ENCODE data around the gene PROSER2.

Gene PROSER2

GRCh38 chr10:11804336-11804735, 18.8 kb upstream of the PROSER2 start:
- DNase-seq: no peak

GRCh38 chr10:11805792-11806191, 17.4 kb upstream of the PROSER2 start:
- no peak for DNase-seq

- DNase-seq: no peak
Observed at GRCh38 chr10:11806706-11807105, 16.4 kb upstream of the PROSER2 start.

- no peak for DNase-seq
Observed at GRCh38 chr10:11808808-11809207, 14.3 kb upstream of the PROSER2 start.

GRCh38 chr10:11810313-11810766, 12.8 kb upstream of the PROSER2 start:
- no peak for DNase-seq

- no peak for DNase-seq
Observed at GRCh38 chr10:11810973-11811372, 12.2 kb upstream of the PROSER2 start.

DNA sequence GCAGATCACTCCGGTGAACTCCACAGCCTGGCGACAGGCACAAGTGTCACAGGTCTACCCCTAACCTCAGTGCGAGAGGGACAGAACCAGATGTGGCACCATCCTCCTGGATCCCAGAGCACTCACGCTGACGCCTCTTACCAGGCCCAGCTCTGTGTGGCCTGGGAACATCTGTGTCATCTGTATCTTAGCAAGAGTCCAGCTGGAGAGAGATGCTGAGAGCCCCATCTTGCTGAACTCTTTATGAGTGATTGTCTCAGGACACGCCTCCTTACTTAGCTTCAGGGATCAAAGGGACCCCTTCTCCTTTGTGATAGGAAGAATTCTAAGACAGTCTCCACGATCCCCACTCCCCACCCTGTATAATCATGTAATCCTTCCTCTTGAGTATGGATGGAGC, 10.0 kb upstream of the PROSER2 start:
- DNase-seq: no peak

DNA sequence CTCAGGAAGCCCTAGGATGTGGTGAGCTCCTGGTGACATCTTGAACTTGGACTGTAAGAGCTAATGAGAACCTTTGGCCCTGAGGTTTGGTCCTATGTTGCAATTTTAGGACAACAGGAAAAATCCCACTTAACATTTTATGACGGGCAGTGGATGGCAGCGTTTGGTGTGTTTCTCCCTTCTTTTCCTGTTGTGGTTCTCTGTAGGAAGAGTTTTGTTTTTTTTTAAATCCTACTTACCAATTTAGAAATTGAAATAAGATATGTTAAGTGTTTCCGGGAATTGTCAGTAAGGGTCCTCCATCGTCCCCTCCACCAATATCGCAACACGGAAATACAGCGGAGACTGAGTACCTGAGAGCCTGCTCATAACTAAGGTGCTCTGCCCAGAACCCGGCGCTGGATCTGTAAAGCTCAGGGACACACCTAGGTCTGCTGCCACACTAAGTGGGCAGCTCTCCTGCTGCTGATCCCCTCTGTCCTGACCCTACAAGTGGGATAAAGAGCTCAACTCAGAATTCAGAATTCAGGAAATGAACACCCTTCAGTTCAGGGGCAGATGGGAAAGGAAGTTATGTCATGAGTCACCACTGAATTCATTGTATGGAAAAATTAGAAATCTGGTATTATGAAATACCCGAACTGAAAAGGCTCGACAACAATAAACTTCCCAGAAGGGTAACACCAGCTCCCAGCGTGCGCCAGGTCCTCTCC, 9.1 kb upstream of the PROSER2 start:
- DNase-seq: no peak

DNA sequence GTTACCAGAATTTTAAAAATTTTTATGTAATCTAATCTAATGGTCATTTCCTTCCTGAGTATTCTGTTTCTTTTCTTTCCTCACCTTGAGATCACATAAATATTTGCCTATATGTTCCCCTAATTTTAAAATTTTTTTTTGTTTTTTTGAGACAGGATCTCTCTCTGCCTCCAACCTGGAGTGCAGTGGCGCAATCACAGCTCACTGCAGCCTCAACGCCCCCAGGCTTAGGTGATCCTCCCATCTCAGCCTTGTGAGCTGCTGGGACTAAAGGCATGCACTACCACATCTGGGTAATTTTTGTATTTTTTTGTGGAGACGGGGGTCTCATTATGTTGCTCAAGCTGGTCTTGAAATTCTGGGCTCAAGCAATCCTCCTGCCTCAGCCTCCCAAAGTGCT, 4.1 kb upstream of the PROSER2 start:
- no peak for DNase-seq

- DNase-seq: no peak
Observed at GRCh38 chr10:11822026-11822756, 965 bp upstream of the PROSER2 start.

DNA sequence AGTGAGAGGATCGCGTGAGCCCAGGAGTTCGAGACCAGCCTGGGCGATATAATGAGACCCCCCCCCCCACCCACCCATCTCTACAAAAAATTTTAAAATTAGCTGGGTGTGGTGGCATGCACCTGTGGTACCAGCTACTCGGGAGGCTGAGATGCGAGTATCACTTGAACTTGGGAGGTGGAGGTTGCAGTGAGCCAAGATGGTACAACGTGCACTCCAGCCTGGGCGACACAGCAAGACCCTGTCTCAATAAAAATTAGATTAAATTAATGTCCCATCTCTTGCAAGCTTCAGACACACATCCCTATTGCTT, 391 bp upstream of the PROSER2 start:
- DNase-seq: no peak

DNA sequence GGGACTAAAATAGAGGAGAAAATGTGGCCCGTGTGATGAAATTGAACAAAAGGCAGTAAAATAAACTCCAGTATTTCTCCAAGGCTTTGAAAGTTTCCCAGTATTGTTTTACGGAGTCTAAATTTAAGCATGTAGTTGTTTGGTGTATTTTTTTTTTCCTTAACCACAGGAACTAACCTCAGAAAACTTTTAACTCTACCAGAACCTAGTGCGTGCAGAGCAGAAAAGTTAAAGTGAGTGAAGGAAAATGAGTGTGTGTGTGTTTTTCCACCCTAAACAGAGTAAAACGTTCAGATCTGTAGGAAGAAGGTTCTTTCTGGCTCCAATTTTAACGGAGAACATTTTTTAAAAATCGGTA, 812 bp downstream of the PROSER2 start:
- no peak for DNase-seq

DNA sequence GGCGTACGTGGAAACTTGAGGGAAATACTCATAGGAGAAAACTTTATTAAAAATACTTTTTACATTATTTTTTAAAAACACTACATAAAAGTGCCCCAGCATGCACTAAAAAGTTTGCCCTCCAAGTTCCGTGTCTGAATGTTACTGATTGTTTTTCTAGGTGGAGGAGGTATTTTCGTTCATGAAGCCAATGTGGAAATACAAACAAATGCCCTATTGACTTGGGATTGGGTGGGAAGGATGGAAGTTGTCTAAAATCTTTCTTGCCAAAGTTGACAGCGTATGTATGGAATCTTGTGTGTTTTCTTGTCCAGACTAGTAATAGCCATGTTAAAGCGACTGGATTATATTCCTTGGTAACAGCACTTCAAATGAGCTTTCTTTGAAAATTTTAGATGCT, 1.2 kb downstream of the PROSER2 start:
- no peak for DNase-seq

GRCh38 chr10:11824825-11825224, 1.7 kb downstream of the PROSER2 start:
- no peak for DNase-seq

- no peak for DNase-seq
Observed at GRCh38 chr10:11825796-11826414, 2.7 kb downstream of the PROSER2 start.

- DNase-seq: no peak
Observed at GRCh38 chr10:11827006-11827405, 3.9 kb downstream of the PROSER2 start.

DNA sequence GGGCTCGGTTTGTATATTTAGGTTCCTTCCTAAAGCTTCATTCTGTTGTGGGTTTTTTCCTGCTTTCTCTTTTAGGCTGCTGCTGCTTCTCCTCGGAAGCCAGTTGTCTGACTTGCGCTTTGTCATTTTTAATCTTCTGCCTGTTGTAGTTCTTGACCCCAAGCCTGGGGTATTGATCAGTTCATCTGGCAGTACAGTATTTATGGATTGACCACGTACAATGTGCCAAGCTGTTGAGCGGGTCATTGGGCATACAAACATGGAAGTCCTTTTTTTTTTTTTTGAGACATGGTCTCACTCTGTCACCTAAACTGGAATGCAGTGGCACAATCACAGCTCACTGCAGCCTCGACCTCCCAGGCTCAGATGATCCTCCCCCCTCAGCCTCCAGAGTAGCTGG, 4.3 kb downstream of the PROSER2 start:
- no peak for DNase-seq

- no peak for DNase-seq
Observed at GRCh38 chr10:11828682-11829284, 5.6 kb downstream of the PROSER2 start.

DNA sequence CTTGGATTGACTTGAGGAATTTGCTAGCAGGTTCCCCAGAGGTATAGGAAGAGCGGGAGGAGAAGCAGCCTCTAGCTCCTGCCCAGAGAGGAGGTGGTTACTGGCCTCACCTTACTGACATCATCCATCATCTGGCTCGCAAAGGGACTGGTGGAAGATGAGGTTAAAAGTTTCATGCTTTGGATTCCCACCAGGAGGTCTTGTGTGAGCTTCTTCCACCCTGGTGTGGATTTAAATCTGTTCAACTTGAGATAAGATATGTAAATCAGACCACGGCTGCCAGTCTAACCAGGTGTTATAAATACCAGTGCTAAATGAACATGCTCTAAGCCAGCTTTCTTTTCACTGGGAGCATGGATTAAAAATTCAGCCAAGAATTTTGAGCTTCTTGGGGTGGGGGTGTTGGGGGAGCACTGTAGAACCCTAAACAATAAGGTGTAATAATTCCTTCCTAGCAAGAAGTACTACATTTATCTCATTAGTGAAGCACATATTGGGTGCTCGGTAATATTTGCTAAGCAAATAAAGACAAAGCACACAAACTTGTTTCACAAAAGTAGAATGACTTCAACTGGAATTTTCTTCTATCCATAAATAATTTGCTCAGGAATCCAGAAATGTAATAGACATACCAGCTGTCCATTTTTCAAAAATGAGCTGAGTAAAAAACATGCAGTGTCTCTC, 7.8 kb downstream of the PROSER2 start:
- no peak for DNase-seq

DNA sequence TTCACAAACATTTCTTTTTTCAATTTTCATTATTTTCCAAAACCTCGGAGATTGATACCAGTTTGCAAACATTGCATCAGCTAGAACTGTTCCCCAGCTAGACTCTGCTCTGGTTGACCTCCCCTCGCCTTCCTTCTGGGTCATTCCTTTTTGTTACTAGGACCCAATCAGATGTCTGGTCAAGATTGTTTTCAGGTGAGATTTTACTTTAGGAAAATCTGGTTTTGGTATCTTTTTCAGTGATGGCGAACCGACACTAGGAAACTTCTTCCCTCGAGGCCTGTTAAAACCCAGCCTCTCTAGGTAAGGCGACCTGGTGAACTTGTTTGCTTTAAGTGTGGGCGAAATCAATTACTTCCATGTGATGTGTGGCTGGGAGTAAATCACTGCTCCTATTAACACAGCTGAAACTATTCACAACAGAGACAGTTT, 8.4 kb downstream of the PROSER2 start:
- no peak for DNase-seq

- DNase-seq: no peak
Observed at GRCh38 chr10:11832042-11832441, 8.9 kb downstream of the PROSER2 start.

DNA sequence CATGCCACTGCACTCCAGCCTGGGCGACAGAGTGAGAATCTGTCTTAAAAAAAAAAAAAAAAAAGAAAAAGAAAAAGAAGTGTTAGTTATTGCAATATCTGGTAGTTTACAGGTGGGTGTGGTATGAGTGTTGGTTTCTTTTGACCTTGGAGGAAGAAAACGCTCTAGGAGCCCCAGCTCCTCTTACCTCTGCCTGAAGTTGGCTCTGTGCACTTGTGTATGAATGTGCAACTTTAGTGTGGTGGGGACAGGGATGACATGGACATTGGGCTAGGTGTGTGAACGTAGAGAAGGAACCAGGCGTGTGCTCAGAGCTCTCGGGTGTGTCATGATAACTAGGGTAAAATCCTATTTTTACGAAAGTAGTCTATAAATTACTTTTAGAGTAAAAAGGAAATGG, 11.9 kb downstream of the PROSER2 start:
- no peak for DNase-seq

DNA sequence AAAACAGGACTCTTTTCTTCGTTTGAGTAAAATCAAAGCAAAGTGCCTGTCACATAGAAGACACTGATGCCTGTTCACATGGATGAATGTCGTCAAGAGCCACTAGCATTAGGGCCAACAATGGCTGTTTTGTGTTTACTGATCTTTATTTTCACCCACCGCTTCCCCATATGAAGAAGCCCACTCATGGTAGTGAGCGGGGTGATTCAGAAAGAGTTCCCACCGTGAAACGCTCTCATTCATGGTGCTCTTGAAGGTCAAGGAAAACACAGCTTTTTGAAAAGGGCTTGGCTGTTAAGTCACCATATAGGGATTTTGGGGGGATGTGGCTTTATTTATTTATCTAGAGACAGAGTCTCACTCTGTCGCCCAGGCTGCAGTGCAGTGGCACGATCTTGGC, 12.5 kb downstream of the PROSER2 start:
- DNase-seq: no peak
